Activated CD4-positive, alpha-beta T cell treated with anti-CD3 and anti-CD28 coated beads for 24 hours (primary cell): Measurements from ENCODE around the gene SEC16A.
"Not testable (repeated sequence)": the region's sequence is repeated elsewhere in the genome, so short reads cannot be mapped to it uniquely, and the experiment has no call there.

ENCODE experiments used
- DNase-seq, 2 donors: peaks; one replicate each; pipeline ENCODE4 v3.0.0-alpha.2; 2020; ENCODE audit warnings: low read depth in 2 of 2

The SEC16A gene

GRCh38 chr9:136423432-136424146 lies 59.3 kb downstream of the SEC16A start:
- DNase-seq = no peak

- no peak for DNase-seq
Measured at GRCh38 chr9:136422876-136423275, 60.0 kb downstream of the SEC16A start.

- no peak for DNase-seq
Measured at GRCh38 chr9:136421791-136422190, 61.0 kb downstream of the SEC16A start.

GRCh38 chr9:136419092-136419420 lies 63.8 kb downstream of the SEC16A start:
- no peak for DNase-seq

- no peak for DNase-seq
Measured at GRCh38 chr9:136418182-136419091, 64.4 kb downstream of the SEC16A start.

GRCh38 chr9:136416914-136417313 lies 65.9 kb downstream of the SEC16A start:
- DNase-seq = no peak

- DNase-seq = no peak
Measured at GRCh38 chr9:136416427-136416826, 66.4 kb downstream of the SEC16A start.

GRCh38 chr9:136412962-136413361 lies 69.9 kb downstream of the SEC16A start:
- DNase-seq = no peak

- no peak for DNase-seq
Measured at GRCh38 chr9:136411378-136411777, 71.5 kb downstream of the SEC16A start.

GRCh38 chr9:136410500-136411287 lies 72.1 kb downstream of the SEC16A start, which contains the start of the genes ENTR1 and PMPCA:
Gene ENTR1 (minus strand): TSS chr9:136410614. CDS start chr9:136410397, 217 bp downstream.
Gene PMPCA (plus strand): TSS chr9:136410658. CDS start chr9:136410669, 11 bp downstream.
- peak; percentile 97 to 98 for DNase-seq

GRCh38 chr9:136409557-136410455 lies 73.0 kb downstream of the SEC16A start:
- no peak for DNase-seq

- no peak for DNase-seq
Measured at GRCh38 chr9:136407911-136408310, 74.9 kb downstream of the SEC16A start.

- DNase-seq = not testable (repeated sequence)
Measured at GRCh38 chr9:136407061-136407460, 75.8 kb downstream of the SEC16A start.

GRCh38 chr9:136405904-136406303 lies 76.9 kb downstream of the SEC16A start:
- not testable (repeated sequence) for DNase-seq

- no peak for DNase-seq
Measured at GRCh38 chr9:136405481-136405880, 77.4 kb downstream of the SEC16A start.

- no peak for DNase-seq
Measured at GRCh38 chr9:136404801-136405136, 78.1 kb downstream of the SEC16A start.

- no peak for DNase-seq
Measured at GRCh38 chr9:136403915-136404800, 78.7 kb downstream of the SEC16A start.

- DNase-seq = peak; percentile 55 to 57
Measured at GRCh38 chr9:136403538-136403914, 79.3 kb downstream of the SEC16A start.

- DNase-seq = no peak
Measured at GRCh38 chr9:136402067-136402466, 80.8 kb downstream of the SEC16A start.
